Measurements from ENCODE around the gene TRIM34.

Gene TRIM34

DNA sequence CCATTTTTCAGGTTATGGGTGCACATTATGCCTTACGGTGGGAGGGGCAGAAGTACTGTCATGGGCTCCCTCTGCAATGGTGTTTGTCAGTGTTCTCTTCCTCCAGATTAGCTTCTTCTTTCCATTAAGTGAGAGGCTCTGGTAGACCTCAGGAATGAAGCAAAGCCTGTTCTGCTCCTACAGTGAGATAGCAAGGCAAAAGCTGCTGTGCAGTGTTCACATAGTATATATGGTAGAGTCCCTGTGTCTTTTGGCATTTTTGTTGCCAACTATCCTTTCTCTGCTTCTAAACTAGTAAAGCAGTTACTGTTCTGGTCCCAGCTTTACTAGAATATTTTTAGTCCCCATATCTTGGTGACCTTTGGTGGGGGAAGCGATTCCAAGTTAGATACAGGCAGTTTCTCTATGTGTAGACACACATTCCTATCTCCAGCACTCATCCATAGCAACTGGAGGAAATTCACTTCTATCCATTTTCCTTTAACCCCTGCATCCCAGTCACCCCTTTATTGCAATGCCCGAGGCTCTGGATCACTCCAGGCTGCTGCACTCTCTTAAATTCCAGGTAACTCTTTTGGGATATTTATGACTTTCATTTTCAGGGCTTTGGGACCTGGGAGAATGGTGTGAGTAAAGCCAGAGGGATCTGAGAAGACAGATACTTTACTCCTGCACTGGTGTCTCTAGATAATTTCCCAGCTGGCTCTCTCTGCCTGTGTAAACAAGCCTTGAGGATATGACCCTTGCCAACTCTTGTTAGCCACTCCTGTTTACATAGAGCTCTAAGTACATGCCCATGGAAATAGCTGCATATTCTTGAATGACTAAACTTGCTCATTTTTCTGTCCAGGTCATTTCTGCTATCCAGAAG lies 3.9 kb upstream of the TRIM34 start:
- H3K9ac ChIP-seq (ENCODE audit: low read length in 2 of 2), result no peak overlapping the region
- H3K9me3 ChIP-seq (ENCODE audit: control insufficient read depth in 2 of 2, low read length in 2 of 2), result no peaks in the 10 kb centered on the region
- peaks cover 22% of the 10 kb centered on the region for H3K4me1 ChIP-seq (ENCODE audit: control insufficient read depth, insufficient read depth, low read length)
- H3K36me3 ChIP-seq (ENCODE audit: control insufficient read depth in 2 of 2, insufficient read depth in 2 of 2, low read length in 2 of 2), result no peaks in the 10 kb centered on the region
- H3K27me3 ChIP-seq (ENCODE audit: control insufficient read depth in 1 of 2, insufficient read depth in 2 of 2, low read length in 2 of 2), result no peaks in the 10 kb centered on the region
- peak overlapping the region in 1 of 2 donors; percentile 8 for H3K4me3 ChIP-seq (ENCODE audit: low read length in 2 of 2)
- H3K27ac ChIP-seq (ENCODE audit: low read length), result peak overlapping the region; percentile 24

DNA sequence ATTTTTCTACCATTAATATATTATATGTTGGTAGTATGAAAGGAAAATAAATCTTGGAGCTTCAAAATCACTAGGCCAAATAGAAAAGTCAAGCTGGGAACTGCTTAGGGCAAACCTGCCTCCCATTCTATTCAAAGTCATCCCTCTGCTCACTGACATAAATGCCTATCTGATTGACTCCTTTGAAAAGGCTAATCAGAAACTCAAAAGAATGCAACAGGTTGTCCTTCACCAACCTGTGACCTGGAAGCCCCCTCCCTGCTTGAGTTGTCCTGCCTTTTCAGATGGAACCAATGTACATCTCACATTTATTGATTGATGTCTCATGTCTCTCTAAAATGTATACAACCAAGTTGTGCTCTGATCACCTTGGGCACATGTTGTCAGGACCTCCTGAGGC lies 3.2 kb upstream of the TRIM34 start:
- Histone ChIP-seq H3K4me3 (ENCODE audit: low read length in 2 of 2) (no peak overlapping the region), H3K9ac (ENCODE audit: low read length in 2 of 2) (no peak overlapping the region), H3K4me1 (ENCODE audit: control insufficient read depth, insufficient read depth, low read length) (peaks cover 25% of the 10 kb centered on the region), H3K9me3 (ENCODE audit: control insufficient read depth in 2 of 2, low read length in 2 of 2) (no peaks in the 10 kb centered on the region), H3K27me3 (ENCODE audit: control insufficient read depth in 1 of 2, insufficient read depth in 2 of 2, low read length in 2 of 2) (no peaks in the 10 kb centered on the region), H3K36me3 (ENCODE audit: control insufficient read depth in 2 of 2, insufficient read depth in 2 of 2, low read length in 2 of 2) (no peaks in the 10 kb centered on the region), H3K27ac (ENCODE audit: low read length) (no peak overlapping the region)

DNA sequence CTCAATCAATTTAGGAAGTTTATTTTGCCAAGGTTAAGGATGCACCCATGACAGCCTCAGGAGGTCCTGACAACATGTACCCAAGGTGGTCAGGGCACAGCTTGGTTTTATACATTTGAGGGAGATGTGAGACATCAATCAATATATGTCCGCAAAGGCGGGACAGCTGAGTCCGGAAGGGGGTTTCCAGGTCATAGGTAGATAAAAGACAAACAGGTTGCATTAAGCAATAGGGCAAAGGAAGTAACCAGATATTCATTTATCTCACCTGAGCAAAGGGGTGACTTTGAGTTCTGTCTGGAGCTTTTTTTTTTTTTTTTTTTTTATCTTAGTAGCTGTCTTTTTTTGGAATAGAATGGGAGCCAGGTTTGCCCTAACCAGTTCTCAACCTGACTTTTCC lies 2.0 kb upstream of the TRIM34 start:
- Histone ChIP-seq H3K36me3 (ENCODE audit: control insufficient read depth in 2 of 2, insufficient read depth in 2 of 2, low read length in 2 of 2) (no peaks in the 10 kb centered on the region), H3K27ac (ENCODE audit: low read length) (no peak overlapping the region), H3K9me3 (ENCODE audit: control insufficient read depth in 2 of 2, low read length in 2 of 2) (no peaks in the 10 kb centered on the region), H3K27me3 (ENCODE audit: control insufficient read depth in 1 of 2, insufficient read depth in 2 of 2, low read length in 2 of 2) (no peaks in the 10 kb centered on the region), H3K4me3 (ENCODE audit: low read length in 2 of 2) (no peak overlapping the region), H3K4me1 (ENCODE audit: control insufficient read depth, insufficient read depth, low read length) (peaks cover 25% of the 10 kb centered on the region), H3K9ac (ENCODE audit: low read length in 2 of 2) (no peak overlapping the region)

GRCh38 chr11:5625281-5625680 lies 480 bp downstream of the TRIM34 start:
- no peaks in the 10 kb centered on the region for H3K9me3 ChIP-seq (ENCODE audit: control insufficient read depth in 2 of 2, low read length in 2 of 2)
- H3K4me1 ChIP-seq (ENCODE audit: control insufficient read depth, insufficient read depth, low read length), result peaks cover 25% of the 10 kb centered on the region
- no peaks in the 10 kb centered on the region for H3K27me3 ChIP-seq (ENCODE audit: control insufficient read depth in 1 of 2, insufficient read depth in 2 of 2, low read length in 2 of 2)
- peak overlapping the region; percentile 43 to 86 for H3K9ac ChIP-seq (ENCODE audit: low read length in 2 of 2)
- H3K36me3 ChIP-seq (ENCODE audit: control insufficient read depth in 2 of 2, insufficient read depth in 2 of 2, low read length in 2 of 2), result peaks cover 0 to 2% of the 10 kb centered on the region in 2 donors
- H3K4me3 ChIP-seq (ENCODE audit: low read length in 2 of 2), result peak overlapping the region; percentile 70 to 90
- peak overlapping the region; percentile 31 for H3K27ac ChIP-seq (ENCODE audit: low read length)

GRCh38 chr11:5626196-5626595 lies 1.4 kb downstream of the TRIM34 start:
- Histone ChIP-seq H3K4me1 (ENCODE audit: control insufficient read depth, insufficient read depth, low read length) (peaks cover 20% of the 10 kb centered on the region), H3K27me3 (ENCODE audit: control insufficient read depth in 1 of 2, insufficient read depth in 2 of 2, low read length in 2 of 2) (no peaks in the 10 kb centered on the region), H3K9me3 (ENCODE audit: control insufficient read depth in 2 of 2, low read length in 2 of 2) (no peaks in the 10 kb centered on the region), H3K36me3 (ENCODE audit: control insufficient read depth in 2 of 2, insufficient read depth in 2 of 2, low read length in 2 of 2) (peaks cover 0 to 2% of the 10 kb centered on the region in 2 donors), H3K27ac (ENCODE audit: low read length) (no peak overlapping the region), H3K9ac (ENCODE audit: low read length in 2 of 2) (no peak overlapping the region), H3K4me3 (ENCODE audit: low read length in 2 of 2) (no peak overlapping the region)

- Histone ChIP-seq H3K9ac (ENCODE audit: low read length in 2 of 2) (no peak overlapping the region), H3K27ac (ENCODE audit: low read length) (no peak overlapping the region), H3K36me3 (ENCODE audit: control insufficient read depth in 2 of 2, insufficient read depth in 2 of 2, low read length in 2 of 2) (peaks cover 0 to 7% of the 10 kb centered on the region in 2 donors)
Observed at GRCh38 chr11:5631417-5631816, 6.6 kb downstream of the TRIM34 start.

GRCh38 chr11:5631969-5632635 lies 7.3 kb downstream of the TRIM34 start:
- no peak overlapping the region for H3K27ac ChIP-seq (ENCODE audit: low read length)
- no peaks in the 10 kb centered on the region for H3K27me3 ChIP-seq (ENCODE audit: control insufficient read depth in 1 of 2, insufficient read depth in 2 of 2, low read length in 2 of 2)
- H3K36me3 ChIP-seq (ENCODE audit: control insufficient read depth in 2 of 2, insufficient read depth in 2 of 2, low read length in 2 of 2), result peaks cover 0 to 7% of the 10 kb centered on the region in 2 donors
- H3K4me3 ChIP-seq (ENCODE audit: low read length in 2 of 2), result no peak overlapping the region
- no peaks in the 10 kb centered on the region for H3K4me1 ChIP-seq (ENCODE audit: control insufficient read depth, insufficient read depth, low read length)
- no peaks in the 10 kb centered on the region for H3K9me3 ChIP-seq (ENCODE audit: control insufficient read depth in 2 of 2, low read length in 2 of 2)
- H3K9ac ChIP-seq (ENCODE audit: low read length in 2 of 2), result no peak overlapping the region

More at GRCh38 chr11:5631417-5631816, 6.6 kb downstream of the TRIM34 start:
- Histone ChIP-seq H3K4me3 (ENCODE audit: low read length in 2 of 2) (no peak overlapping the region), H3K4me1 (ENCODE audit: control insufficient read depth, insufficient read depth, low read length) (no peaks in the 10 kb centered on the region), H3K27me3 (ENCODE audit: control insufficient read depth in 1 of 2, insufficient read depth in 2 of 2, low read length in 2 of 2) (no peaks in the 10 kb centered on the region), H3K9me3 (ENCODE audit: control insufficient read depth in 2 of 2, low read length in 2 of 2) (no peaks in the 10 kb centered on the region)

DNA sequence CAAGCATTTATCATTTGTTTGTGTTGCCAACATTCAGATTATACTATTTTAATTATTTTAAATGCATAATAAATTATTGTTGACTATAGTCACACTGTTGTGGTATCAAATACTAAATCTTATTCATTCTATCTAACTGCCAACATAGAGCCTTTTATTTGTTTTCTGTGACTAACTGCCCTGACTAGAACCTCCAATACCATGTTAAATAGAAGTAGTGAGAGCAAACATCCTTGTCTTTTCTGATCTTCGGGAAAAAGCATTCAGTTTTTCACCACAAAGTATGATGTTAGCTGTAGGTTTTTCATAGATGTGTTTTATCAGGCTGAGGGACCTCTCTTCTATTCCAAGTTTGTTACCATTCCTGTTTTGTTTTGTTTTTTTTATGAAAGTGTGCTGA lies 15.2 kb downstream of the TRIM34 start:
- H3K4me3 ChIP-seq (ENCODE audit: low read length in 2 of 2), result no peak overlapping the region
- H3K9me3 ChIP-seq (ENCODE audit: control insufficient read depth in 2 of 2, low read length in 2 of 2), result no peaks in the 10 kb centered on the region
- no peak overlapping the region for H3K27ac ChIP-seq (ENCODE audit: low read length)
- peaks cover 4 to 6% of the 10 kb centered on the region in 2 donors for H3K36me3 ChIP-seq (ENCODE audit: control insufficient read depth in 2 of 2, insufficient read depth in 2 of 2, low read length in 2 of 2)
- no peaks in the 10 kb centered on the region for H3K27me3 ChIP-seq (ENCODE audit: control insufficient read depth in 1 of 2, insufficient read depth in 2 of 2, low read length in 2 of 2)
- H3K4me1 ChIP-seq (ENCODE audit: control insufficient read depth, insufficient read depth, low read length), result no peaks in the 10 kb centered on the region
- H3K9ac ChIP-seq (ENCODE audit: low read length in 2 of 2), result no peak overlapping the region

DNA sequence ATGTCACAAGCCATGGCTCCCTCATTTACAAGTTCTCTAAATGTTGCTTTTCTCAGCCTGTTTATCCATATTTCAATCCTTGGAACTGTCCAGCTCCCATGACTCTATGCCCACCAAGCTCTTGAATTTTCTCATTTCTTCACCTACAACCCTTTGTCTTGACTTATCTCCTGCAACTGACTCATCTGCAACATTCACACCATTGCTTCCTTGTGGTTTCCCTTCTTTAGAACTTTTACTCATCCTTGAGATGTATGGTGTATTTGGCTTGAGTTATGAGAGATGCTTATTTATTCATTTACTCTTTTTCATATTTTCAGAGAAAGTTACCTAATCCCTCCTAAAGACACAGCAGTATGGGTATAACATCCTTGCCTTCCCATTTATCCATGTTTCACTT lies 18.8 kb downstream of the TRIM34 start:
- no peak overlapping the region for H3K27ac ChIP-seq (ENCODE audit: low read length)
- no peak overlapping the region for H3K4me3 ChIP-seq (ENCODE audit: low read length in 2 of 2)
- peaks cover 4 to 6% of the 10 kb centered on the region in 2 donors for H3K36me3 ChIP-seq (ENCODE audit: control insufficient read depth in 2 of 2, insufficient read depth in 2 of 2, low read length in 2 of 2)

DNA sequence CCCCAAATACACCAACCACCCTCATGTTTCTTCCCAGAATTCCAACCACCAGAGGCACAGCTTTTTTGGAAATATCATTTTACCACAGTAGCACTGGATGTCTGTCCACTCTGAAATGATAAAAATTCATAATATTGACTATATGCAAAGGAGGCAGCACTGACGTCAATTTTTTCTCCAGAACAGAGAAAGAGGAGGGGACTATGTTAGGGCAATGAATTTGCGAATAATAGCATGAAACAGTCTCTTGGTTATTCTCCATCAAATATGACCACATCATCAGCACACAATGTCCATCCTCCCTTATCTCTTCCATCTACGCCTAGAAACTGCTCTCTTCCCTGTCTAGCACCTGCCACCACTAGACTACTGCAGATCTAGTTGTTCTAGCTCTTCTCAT lies 21.3 kb downstream of the TRIM34 start:
- Histone ChIP-seq H3K4me3 (ENCODE audit: low read length in 2 of 2) (no peak overlapping the region), H3K9me3 (ENCODE audit: control insufficient read depth in 2 of 2, low read length in 2 of 2) (no peaks in the 10 kb centered on the region), H3K36me3 (ENCODE audit: control insufficient read depth in 2 of 2, insufficient read depth in 2 of 2, low read length in 2 of 2) (peaks cover 4 to 6% of the 10 kb centered on the region in 2 donors), H3K9ac (ENCODE audit: low read length in 2 of 2) (no peak overlapping the region), H3K27ac (ENCODE audit: low read length) (no peak overlapping the region), H3K27me3 (ENCODE audit: control insufficient read depth in 1 of 2, insufficient read depth in 2 of 2, low read length in 2 of 2) (no peaks in the 10 kb centered on the region), H3K4me1 (ENCODE audit: control insufficient read depth, insufficient read depth, low read length) (no peaks in the 10 kb centered on the region)

More for the DNA sequence above, 18.8 kb downstream of the TRIM34 start:
- Histone ChIP-seq H3K4me1 (ENCODE audit: control insufficient read depth, insufficient read depth, low read length) (no peaks in the 10 kb centered on the region), H3K27me3 (ENCODE audit: control insufficient read depth in 1 of 2, insufficient read depth in 2 of 2, low read length in 2 of 2) (no peaks in the 10 kb centered on the region), H3K9ac (ENCODE audit: low read length in 2 of 2) (no peak overlapping the region), H3K9me3 (ENCODE audit: control insufficient read depth in 2 of 2, low read length in 2 of 2) (no peaks in the 10 kb centered on the region)

GRCh38 chr11:5655474-5655873 lies 30.7 kb downstream of the TRIM34 start:
- Histone ChIP-seq H3K36me3 (ENCODE audit: control insufficient read depth in 2 of 2, insufficient read depth in 2 of 2, low read length in 2 of 2) (no peaks in the 10 kb centered on the region), H3K9ac (ENCODE audit: low read length in 2 of 2) (no peak overlapping the region), H3K27ac (ENCODE audit: low read length) (no peak overlapping the region), H3K4me1 (ENCODE audit: control insufficient read depth, insufficient read depth, low read length) (no peaks in the 10 kb centered on the region), H3K27me3 (ENCODE audit: control insufficient read depth in 1 of 2, insufficient read depth in 2 of 2, low read length in 2 of 2) (no peaks in the 10 kb centered on the region), H3K4me3 (ENCODE audit: low read length in 2 of 2) (no peak overlapping the region), H3K9me3 (ENCODE audit: control insufficient read depth in 2 of 2, low read length in 2 of 2) (no peaks in the 10 kb centered on the region)
